PC-9 (cell line): ENCODE results near the gene IGSF21.

Experiments
- CTCF ChIP-seq: fragments of 200-600 bp; sonication (generic); conservative IDR thresholded peaks from 2 replicates; pipeline ENCODE4 v1.6.1; 2017; ENCODE audit warnings: mixed run types, antibody characterized with exemption, mild to moderate bottlenecking, moderate library complexity
- EZH2 ChIP-seq: fragments of 200-600 bp; sonication (generic); IDR thresholded peaks from 2 replicates; pipeline ENCODE4 v1.8.0; 2017; ENCODE audit warnings: antibody characterized with exemption, low read depth

GRCh38 chr1:18100060-18100459 is 7.5 kb upstream of the IGSF21 start:
- TF ChIP-seq CTCF (no peak), EZH2 (no peak)
